Lower leg skin (tissue), 3 donors: ENCODE measurements around the gene RMDN3.

Experiments used
- POLR2A ChIP-seq, 2 donors: fragments of 450-650 bp; IDR thresholded peaks; one replicate each; pipeline ENCODE4 v1.6.1; 2016 to 2017; ENCODE audit warnings: antibody characterized with exemption in 2 of 2, mild to moderate bottlenecking in 1 of 2, moderate library complexity in 1 of 2
- TF ChIP-seq, protein P1 (sequence below), 3 donors: fragments of 450-650 bp; IDR thresholded peaks; one replicate each; pipeline ENCODE4 v1.5.1; 2016; ENCODE audit warnings: antibody characterized with exemption in 3 of 3, mild to moderate bottlenecking in 3 of 3, moderate library complexity in 2 of 3

DNA sequence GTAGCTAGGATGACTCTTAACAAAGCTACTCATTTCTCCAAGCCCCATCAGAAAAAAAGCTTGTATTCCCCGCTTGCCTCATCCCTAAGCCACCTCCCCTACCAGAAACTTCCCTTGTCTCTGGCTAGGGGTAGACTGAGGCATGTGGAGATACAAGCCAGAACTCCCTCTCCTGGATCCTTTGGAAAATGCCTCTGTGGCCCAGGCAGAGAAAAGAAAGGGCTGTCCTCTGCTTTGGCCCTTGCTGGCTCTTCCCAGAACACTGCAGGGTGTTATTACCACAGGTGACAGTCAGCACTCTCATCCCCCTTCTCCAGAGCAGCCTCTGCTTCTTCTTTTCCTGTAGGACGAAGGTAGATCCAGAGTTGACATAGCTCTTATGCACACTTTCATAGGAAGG lies 15.2 kb downstream of the RMDN3 start:
- TF ChIP-seq, protein P1, sequence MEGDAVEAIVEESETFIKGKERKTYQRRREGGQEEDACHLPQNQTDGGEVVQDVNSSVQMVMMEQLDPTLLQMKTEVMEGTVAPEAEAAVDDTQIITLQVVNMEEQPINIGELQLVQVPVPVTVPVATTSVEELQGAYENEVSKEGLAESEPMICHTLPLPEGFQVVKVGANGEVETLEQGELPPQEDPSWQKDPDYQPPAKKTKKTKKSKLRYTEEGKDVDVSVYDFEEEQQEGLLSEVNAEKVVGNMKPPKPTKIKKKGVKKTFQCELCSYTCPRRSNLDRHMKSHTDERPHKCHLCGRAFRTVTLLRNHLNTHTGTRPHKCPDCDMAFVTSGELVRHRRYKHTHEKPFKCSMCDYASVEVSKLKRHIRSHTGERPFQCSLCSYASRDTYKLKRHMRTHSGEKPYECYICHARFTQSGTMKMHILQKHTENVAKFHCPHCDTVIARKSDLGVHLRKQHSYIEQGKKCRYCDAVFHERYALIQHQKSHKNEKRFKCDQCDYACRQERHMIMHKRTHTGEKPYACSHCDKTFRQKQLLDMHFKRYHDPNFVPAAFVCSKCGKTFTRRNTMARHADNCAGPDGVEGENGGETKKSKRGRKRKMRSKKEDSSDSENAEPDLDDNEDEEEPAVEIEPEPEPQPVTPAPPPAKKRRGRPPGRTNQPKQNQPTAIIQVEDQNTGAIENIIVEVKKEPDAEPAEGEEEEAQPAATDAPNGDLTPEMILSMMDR (IDR thresholded peaks at IDR 0.05): no peak
- no peak for TF ChIP-seq POLR2A (IDR thresholded peaks at IDR 0.05)
